ENCODE data around the gene THBS3.

DNA sequence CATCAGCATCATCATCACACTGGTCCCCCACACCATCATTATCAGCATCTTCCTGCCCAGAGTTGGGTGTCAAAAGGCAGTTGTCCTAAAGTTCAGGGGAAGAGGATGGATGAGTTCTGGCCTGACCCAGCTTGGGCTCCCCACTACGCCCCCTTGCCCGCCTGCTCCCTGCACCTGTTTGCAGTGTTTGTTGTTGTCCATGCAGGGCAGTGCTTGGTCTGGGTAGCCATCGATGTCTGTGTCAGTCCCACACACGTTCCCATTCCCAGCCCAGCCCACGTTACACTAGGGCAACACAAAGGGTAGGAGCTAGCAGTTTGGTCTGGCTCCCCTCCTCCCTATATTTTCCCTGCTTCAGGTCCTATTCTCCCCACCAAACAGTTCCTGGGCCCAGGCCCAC lies 6.8 kb downstream of the THBS3 start:
- no peak for TF ChIP-seq POLR2AphosphoS5 (IDR thresholded peaks at IDR 0.05; ENCODE audit: low read depth, low read length)
- TF ChIP-seq POLR2A (IDR thresholded peaks at IDR 0.05; ENCODE audit: low read depth, low read length) = no peak

Measured in GM12891 (cell line).